GM23248 (cell line): Measurements from ENCODE around the gene HERC3.

Experiments used
- EZH2 ChIP-seq: fragments of 200-600 bp; sonication (generic); IDR thresholded peaks from 2 replicates; pipeline ENCODE4 v1.6.1; 2018; ENCODE audit warnings: antibody characterized with exemption, mild to moderate bottlenecking; ENCODE audit not compliant: insufficient read depth, poor library complexity, severe bottlenecking
- EZH2phosphoT487 ChIP-seq: fragments of 200-600 bp; sonication (generic); IDR thresholded peaks from 2 replicates; pipeline ENCODE4 v1.6.1; 2018; ENCODE audit warnings: antibody characterized with exemption, moderate library complexity, mild to moderate bottlenecking, low read depth; ENCODE audit not compliant: insufficient read depth

- no peak for TF ChIP-seq EZH2
- no peak for TF ChIP-seq EZH2phosphoT487
These were observed 161.6 kb downstream of the HERC3 start for GRCh38 chr4:88753658-88754571.
